Measurements from ENCODE around the gene DENND1B.

Gene DENND1B

GRCh38 chr1:197468543-197469175 is 306.6 kb downstream of the DENND1B start:
- no peaks in the 10 kb centered on the region for H3K79me2 ChIP-seq (ENCODE audit: low read length)
- no peak overlapping the region for H3K4me3 ChIP-seq (ENCODE audit: low read length)
- TF ChIP-seq, protein P1, sequence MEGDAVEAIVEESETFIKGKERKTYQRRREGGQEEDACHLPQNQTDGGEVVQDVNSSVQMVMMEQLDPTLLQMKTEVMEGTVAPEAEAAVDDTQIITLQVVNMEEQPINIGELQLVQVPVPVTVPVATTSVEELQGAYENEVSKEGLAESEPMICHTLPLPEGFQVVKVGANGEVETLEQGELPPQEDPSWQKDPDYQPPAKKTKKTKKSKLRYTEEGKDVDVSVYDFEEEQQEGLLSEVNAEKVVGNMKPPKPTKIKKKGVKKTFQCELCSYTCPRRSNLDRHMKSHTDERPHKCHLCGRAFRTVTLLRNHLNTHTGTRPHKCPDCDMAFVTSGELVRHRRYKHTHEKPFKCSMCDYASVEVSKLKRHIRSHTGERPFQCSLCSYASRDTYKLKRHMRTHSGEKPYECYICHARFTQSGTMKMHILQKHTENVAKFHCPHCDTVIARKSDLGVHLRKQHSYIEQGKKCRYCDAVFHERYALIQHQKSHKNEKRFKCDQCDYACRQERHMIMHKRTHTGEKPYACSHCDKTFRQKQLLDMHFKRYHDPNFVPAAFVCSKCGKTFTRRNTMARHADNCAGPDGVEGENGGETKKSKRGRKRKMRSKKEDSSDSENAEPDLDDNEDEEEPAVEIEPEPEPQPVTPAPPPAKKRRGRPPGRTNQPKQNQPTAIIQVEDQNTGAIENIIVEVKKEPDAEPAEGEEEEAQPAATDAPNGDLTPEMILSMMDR (IDR thresholded peaks at IDR 0.05; ENCODE audit: low read length) = no peak
- TF ChIP-seq EZH2 (optimal IDR thresholded peaks at IDR 0.05; ENCODE audit: low read depth, low read length) (no peak), EZH2phosphoT487 (IDR thresholded peaks at IDR 0.05; ENCODE audit: low read length) (no peak)
- H3K4me1 ChIP-seq (ENCODE audit: low read length) = peaks cover 7% of the 10 kb centered on the region; the same call in 1 of the 2 replicates
- no peak overlapping the region for H2AFZ ChIP-seq (ENCODE audit: low read length)
- no peak overlapping the region for H3K9ac ChIP-seq (ENCODE audit: low read length)
- H3K9me2 ChIP-seq (replicated peaks; ENCODE audit: insufficient read depth, low read length) = no peaks in the 10 kb centered on the region
- H3K36me3 ChIP-seq (replicated peaks; ENCODE audit: insufficient read depth, low read length) = no peaks in the 10 kb centered on the region
- no peak for DNase-seq
- no peaks in the 10 kb centered on the region for H3F3A ChIP-seq (ENCODE audit: insufficient read depth, low read length)
- H3K9me3 ChIP-seq (replicated peaks; ENCODE audit: insufficient read depth, low read length) = no peaks in the 10 kb centered on the region
- H3K27ac ChIP-seq (ENCODE audit: low read length) = no peak overlapping the region
- no peaks in the 10 kb centered on the region for H4K20me1 ChIP-seq (ENCODE audit: insufficient read depth, low read length)
- no peaks in the 10 kb centered on the region for H3K27me3 ChIP-seq (replicated peaks; ENCODE audit: insufficient read depth, low read length)
- H3K4me2 ChIP-seq (ENCODE audit: low read depth, low read length) = no peak overlapping the region

DNA sequence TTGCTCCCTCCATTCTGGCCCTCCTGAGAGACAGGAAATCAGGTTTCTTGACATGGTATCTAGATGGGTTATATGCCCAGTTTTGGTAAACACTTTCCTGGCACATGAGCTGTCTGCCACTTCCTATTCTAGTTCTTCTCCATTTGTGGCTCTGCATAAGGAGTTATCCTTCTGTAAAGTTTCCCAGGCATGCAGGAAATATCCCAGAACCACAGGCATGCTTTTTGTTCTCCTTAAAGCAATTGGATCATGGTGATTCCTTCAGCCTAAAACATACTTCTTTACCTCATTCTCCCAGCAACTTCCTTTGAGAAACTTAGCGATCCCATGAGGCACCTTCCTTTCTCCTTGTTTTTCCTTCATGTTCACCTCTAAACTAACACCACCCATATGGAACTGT is 307.4 kb downstream of the DENND1B start:
- H3K4me2 ChIP-seq (ENCODE audit: low read depth, low read length) = no peak overlapping the region
- no peaks in the 10 kb centered on the region for H3K9me3 ChIP-seq (replicated peaks; ENCODE audit: insufficient read depth, low read length)
- TF ChIP-seq, protein P1 (IDR thresholded peaks at IDR 0.05; ENCODE audit: low read length) = no peak
- TF ChIP-seq EZH2phosphoT487 (IDR thresholded peaks at IDR 0.05; ENCODE audit: low read length) (no peak), EZH2 (optimal IDR thresholded peaks at IDR 0.05; ENCODE audit: low read depth, low read length) (no peak)
- DNase-seq = no peak
- no peak overlapping the region for H3K4me3 ChIP-seq (ENCODE audit: low read length)
- H4K20me1 ChIP-seq (ENCODE audit: insufficient read depth, low read length) = no peaks in the 10 kb centered on the region
- H3K27ac ChIP-seq (ENCODE audit: low read length) = no peak overlapping the region
- no peaks in the 10 kb centered on the region for H3K36me3 ChIP-seq (replicated peaks; ENCODE audit: insufficient read depth, low read length)
- no peaks in the 10 kb centered on the region for H3K9me2 ChIP-seq (replicated peaks; ENCODE audit: insufficient read depth, low read length)
- no peak overlapping the region for H3K9ac ChIP-seq (ENCODE audit: low read length)
- no peak overlapping the region for H2AFZ ChIP-seq (ENCODE audit: low read length)
- H3K4me1 ChIP-seq (ENCODE audit: low read length) = peaks cover 13% of the 10 kb centered on the region
- H3F3A ChIP-seq (ENCODE audit: insufficient read depth, low read length) = no peaks in the 10 kb centered on the region
- H3K27me3 ChIP-seq (replicated peaks; ENCODE audit: insufficient read depth, low read length) = no peaks in the 10 kb centered on the region
- H3K79me2 ChIP-seq (ENCODE audit: low read length) = no peaks in the 10 kb centered on the region

DNA sequence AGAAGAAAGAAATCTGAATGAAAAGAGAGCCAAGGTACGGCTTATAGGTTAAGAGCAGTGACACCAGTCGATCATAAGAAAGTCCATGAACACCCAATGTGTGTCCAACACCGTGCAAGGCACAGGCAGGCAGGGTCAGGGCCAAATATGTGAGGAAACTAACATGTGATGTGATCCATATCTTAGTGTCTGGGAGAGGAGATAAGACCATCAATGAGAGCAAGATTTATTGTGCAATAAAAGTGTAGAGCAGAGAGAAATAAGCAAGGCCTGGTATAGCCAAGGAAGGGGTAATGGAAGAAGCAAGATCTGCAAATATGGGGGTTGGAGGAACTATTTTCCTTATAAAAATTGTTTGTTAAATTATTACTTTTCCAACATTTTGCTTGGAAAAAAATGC is 308.5 kb downstream of the DENND1B start:
- Histone ChIP-seq H3K4me1 (ENCODE audit: low read length) (peaks cover 17% of the 10 kb centered on the region), H3K9me3 (replicated peaks; ENCODE audit: insufficient read depth, low read length) (no peaks in the 10 kb centered on the region), H3K4me3 (ENCODE audit: low read length) (no peak overlapping the region), H4K20me1 (ENCODE audit: insufficient read depth, low read length) (no peaks in the 10 kb centered on the region), H2AFZ (ENCODE audit: low read length) (no peak overlapping the region), H3K36me3 (replicated peaks; ENCODE audit: insufficient read depth, low read length) (no peaks in the 10 kb centered on the region), H3K27ac (ENCODE audit: low read length) (no peak overlapping the region), H3K27me3 (replicated peaks; ENCODE audit: insufficient read depth, low read length) (no peaks in the 10 kb centered on the region), H3K79me2 (ENCODE audit: low read length) (no peaks in the 10 kb centered on the region), H3F3A (ENCODE audit: insufficient read depth, low read length) (no peaks in the 10 kb centered on the region), H3K9me2 (replicated peaks; ENCODE audit: insufficient read depth, low read length) (no peaks in the 10 kb centered on the region), H3K4me2 (ENCODE audit: low read depth, low read length) (no peak overlapping the region), H3K9ac (ENCODE audit: low read length) (no peak overlapping the region)
- TF ChIP-seq, protein P1 (IDR thresholded peaks at IDR 0.05; ENCODE audit: low read length) = no peak
- no peak for TF ChIP-seq EZH2phosphoT487 (IDR thresholded peaks at IDR 0.05; ENCODE audit: low read length)
- no peak for TF ChIP-seq EZH2 (optimal IDR thresholded peaks at IDR 0.05; ENCODE audit: low read depth, low read length)
- DNase-seq = no peak

All from MM.1S (cell line).